Liver (tissue), 3 donors: ENCODE data around the gene PRKAR1B.

Source experiments
- CTCF ChIP-seq: fragments of 150-350 bp; IDR thresholded peaks from 2 replicates; pipeline ENCODE4 v1.5.1; 2017; ENCODE audit warnings: improper control_type of control experiment, low read depth, low read length; ENCODE audit not compliant: missing input control
- EGR1 ChIP-seq, 2 donors: IDR thresholded peaks; 2 replicates each; pipeline ENCODE4 v1.6.1; 2016 to 2018; ENCODE audit warnings: antibody characterized with exemption in 2 of 2, low read depth in 2 of 2
- GABPA ChIP-seq, 2 donors: IDR thresholded peaks in 1 of 2; conservative IDR thresholded peaks in 1 of 2; 2 replicates each; pipeline ENCODE4 v1.6.1; 2016; ENCODE audit warnings: antibody characterized with exemption in 2 of 2, mild to moderate bottlenecking in 1 of 2, moderate library complexity in 1 of 2
- HNF4A ChIP-seq, 2 donors: conservative IDR thresholded peaks; 2 replicates each; pipeline ENCODE4 v1.6.1; 2016; ENCODE audit warnings: antibody characterized with exemption in 2 of 2, mild to moderate bottlenecking in 2 of 2
- HNF4G ChIP-seq: IDR thresholded peaks from 2 replicates; pipeline ENCODE4 v1.6.1; 2016; ENCODE audit warnings: antibody characterized with exemption
- JUND ChIP-seq, 2 donors: IDR thresholded peaks; 2 replicates each; pipeline ENCODE4 v1.6.1; 2016; ENCODE audit warnings: antibody characterized with exemption in 2 of 2
- MAX ChIP-seq: IDR thresholded peaks from 2 replicates; pipeline ENCODE4 v1.6.1; 2016; ENCODE audit warnings: antibody characterized with exemption
- RAD21 ChIP-seq, 2 donors: IDR thresholded peaks; 2 replicates each; pipeline ENCODE4 v1.6.1; 2016; ENCODE audit warnings: antibody characterized with exemption in 2 of 2, mild to moderate bottlenecking in 2 of 2
- REST ChIP-seq: IDR thresholded peaks from 2 replicates; pipeline ENCODE4 v1.6.1; 2016; ENCODE audit warnings: antibody characterized with exemption, mild to moderate bottlenecking
- SP1 ChIP-seq: IDR thresholded peaks from 2 replicates; pipeline ENCODE4 v1.6.1; 2018; ENCODE audit warnings: antibody characterized with exemption, mild to moderate bottlenecking
- TAF1 ChIP-seq: conservative IDR thresholded peaks from 2 replicates; pipeline ENCODE4 v1.6.1; 2016; ENCODE audit warnings: antibody characterized with exemption, mild to moderate bottlenecking
- YY1 ChIP-seq: IDR thresholded peaks from 2 replicates; pipeline ENCODE4 v1.6.1; 2016; ENCODE audit warnings: antibody characterized with exemption, mild to moderate bottlenecking
- ZBTB33 ChIP-seq: IDR thresholded peaks from 2 replicates; pipeline ENCODE4 v1.6.1; 2016; ENCODE audit warnings: antibody characterized with exemption
- TF ChIP-seq, protein P1 (sequence below): IDR thresholded peaks from 2 replicates; pipeline ENCODE4 v1.6.1; 2016; ENCODE audit warnings: antibody characterized with exemption
- donor health status: healthy.
- donor health status: healthy.

GRCh38 chr7:573933-574381, 153.1 kb downstream of the PRKAR1B start:
- TF ChIP-seq YY1, result no peak
- no peak for TF ChIP-seq TAF1
- TF ChIP-seq MAX, result no peak
- no peak for TF ChIP-seq CTCF
- TF ChIP-seq RAD21 (IDR thresholded peaks at IDR 0.05), result no peak
- no peak for TF ChIP-seq HNF4G
- TF ChIP-seq, protein P1, sequence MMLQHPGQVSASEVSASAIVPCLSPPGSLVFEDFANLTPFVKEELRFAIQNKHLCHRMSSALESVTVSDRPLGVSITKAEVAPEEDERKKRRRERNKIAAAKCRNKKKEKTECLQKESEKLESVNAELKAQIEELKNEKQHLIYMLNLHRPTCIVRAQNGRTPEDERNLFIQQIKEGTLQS, result no peak
- TF ChIP-seq REST, result no peak
- no peak for TF ChIP-seq JUND (IDR thresholded peaks at IDR 0.05)
- TF ChIP-seq SP1, result no peak
- TF ChIP-seq ZBTB33, result no peak
- no peak for TF ChIP-seq GABPA (IDR thresholded peaks at IDR 0.05 in 1 of 2, conservative IDR thresholded peaks at IDR 0.05 in 1 of 2)
- no peak for TF ChIP-seq HNF4A (conservative IDR thresholded peaks at IDR 0.05)
- no peak for TF ChIP-seq EGR1 (IDR thresholded peaks at IDR 0.05; ENCODE audit: low read depth in 2 of 2)
